Hematopoietic multipotent progenitor cell treated with erythropoietin and hydrocortisone succinate and interleukin-3 and kit ligand, for 6 days (in vitro differentiated cells): ENCODE data around the gene PRSS23.
"Not testable (repeated sequence)": the region's sequence is repeated elsewhere in the genome, so short reads cannot be mapped to it uniquely, and the experiment has no call there.

Source experiments
- DNase-seq: peaks from one replicate; pipeline ENCODE4 v3.0.0-alpha.2; 2015

PRSS23 gene, protein sequence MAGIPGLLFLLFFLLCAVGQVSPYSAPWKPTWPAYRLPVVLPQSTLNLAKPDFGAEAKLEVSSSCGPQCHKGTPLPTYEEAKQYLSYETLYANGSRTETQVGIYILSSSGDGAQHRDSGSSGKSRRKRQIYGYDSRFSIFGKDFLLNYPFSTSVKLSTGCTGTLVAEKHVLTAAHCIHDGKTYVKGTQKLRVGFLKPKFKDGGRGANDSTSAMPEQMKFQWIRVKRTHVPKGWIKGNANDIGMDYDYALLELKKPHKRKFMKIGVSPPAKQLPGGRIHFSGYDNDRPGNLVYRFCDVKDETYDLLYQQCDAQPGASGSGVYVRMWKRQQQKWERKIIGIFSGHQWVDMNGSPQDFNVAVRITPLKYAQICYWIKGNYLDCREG

GRCh38 chr11:86800076-86800959 lies at the start of gene PRSS23:
Gene PRSS23, plus strand, starts transcription at chr11:86800542. Its CDS starts 7,102 bp downstream, at chr11:86807644.
- peak; percentile 69 for DNase-seq

DNA sequence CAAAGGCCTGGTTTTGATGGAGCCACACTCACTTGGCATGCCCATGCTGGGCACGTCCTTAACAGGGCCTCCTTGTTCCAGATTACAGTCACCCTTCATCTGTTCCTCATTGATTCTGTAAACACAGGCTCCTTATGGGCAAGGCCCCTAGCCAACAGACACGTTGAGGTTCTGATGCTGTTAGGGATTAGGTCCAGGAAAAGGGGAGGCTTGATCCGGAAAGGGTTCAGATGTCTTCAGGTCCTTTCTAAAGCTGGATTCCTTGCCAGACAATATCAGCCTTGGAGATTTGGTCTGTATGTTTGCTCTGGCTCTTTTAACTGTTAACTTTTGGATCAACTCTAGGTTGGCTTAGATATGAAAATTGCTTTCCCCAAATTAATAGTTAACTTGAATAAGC lies 46.9 kb upstream of the PRSS23 start:
- DNase-seq = no peak

DNA sequence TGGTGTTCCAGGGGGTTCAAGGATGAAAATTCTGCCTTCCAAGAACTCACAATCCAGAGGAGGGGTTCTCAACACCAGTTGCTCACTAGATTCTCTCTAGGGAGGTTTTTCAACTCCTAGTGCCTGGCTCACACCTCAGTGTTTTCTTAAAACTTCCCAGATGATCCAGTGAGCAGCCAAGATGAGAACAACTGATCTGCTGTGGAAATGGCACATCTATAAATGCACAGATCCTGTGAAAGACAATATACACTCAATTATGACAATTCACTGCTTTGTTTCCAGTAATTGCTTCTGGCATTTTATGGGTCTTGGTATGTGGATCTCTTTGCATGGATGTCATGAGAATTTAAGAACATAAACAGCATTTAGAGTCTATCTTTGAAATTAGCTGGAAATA lies 45.2 kb upstream of the PRSS23 start:
- DNase-seq = no peak

GRCh38 chr11:86758171-86758570 lies 42.2 kb upstream of the PRSS23 start:
- no peak for DNase-seq

DNA sequence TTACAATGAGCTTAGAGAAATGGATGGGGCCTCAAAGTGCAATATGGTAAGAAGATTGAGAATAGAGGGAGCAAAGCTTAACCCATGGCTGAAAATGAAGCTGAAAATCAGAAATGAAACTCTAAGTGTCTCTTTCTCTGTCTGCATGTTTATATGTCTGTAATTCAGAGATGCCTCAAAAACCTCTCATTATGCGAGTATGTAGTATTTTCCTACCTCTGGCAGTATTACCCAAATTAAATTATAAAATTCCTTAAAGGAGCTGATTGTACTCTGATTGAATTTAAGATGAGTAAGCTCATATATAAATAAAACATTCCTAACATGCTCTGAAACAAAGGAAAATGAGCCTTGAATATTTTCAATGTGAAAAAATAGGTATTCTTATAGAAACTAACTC lies 39.8 kb upstream of the PRSS23 start:
- no peak for DNase-seq

GRCh38 chr11:86761978-86762377 lies 38.4 kb upstream of the PRSS23 start:
- DNase-seq = peak; percentile 41

DNA sequence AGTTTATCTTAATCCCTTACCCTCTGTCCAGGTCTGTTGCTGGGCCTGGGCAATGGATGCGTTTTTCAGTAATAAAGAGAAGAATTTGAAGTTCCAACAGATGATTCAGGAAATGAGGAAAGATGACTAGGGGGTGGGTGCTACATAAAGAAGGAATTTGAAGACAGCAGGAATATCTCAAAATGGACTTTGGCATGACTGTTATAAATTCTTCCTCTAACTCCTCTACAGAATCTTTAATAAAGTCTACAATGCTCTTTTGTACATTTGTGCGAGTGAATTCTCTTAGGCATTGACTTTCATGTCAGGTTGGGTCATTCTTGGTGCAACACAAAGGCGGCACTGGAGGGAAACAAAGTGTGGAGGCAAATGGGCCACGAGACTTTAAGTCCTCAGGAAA lies 35.1 kb upstream of the PRSS23 start:
- no peak for DNase-seq

DNA sequence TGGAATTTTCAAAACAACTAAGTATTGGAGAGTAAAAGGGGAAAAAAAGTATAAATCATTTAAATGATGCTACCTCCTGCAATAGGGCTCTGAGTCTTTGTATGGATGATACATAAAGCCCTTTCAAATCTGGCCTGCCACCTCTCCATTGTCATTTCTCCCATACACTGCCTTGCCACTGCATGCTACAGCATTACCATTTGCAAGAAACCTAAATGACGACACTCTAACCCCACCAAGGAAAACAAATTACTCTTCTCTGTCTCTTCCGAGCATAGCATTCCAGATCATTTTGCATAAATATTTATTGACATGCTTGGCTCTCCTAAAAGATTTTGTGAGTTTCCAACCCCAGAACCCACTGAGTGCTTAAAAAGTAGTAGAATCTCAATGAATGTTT lies 34.5 kb upstream of the PRSS23 start:
- no peak for DNase-seq

DNA sequence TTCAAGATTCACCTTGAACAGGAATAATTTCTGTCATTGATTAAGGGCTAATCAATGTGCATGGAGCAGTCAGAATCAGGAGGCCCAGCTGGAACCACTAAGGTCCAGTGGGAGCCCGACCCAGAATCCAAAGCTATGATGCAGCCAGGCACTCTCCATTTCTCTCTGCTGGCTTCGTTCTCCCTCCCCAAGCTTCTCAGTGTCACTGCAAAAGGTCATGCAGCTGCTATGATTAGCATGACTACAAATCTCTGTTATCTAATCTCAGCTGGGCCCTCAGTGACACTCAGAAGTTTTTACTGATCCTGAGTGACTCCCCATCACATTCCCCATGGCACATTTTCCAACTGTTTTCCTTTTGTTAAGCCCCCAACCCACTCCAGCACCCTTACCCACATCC lies 31.1 kb upstream of the PRSS23 start:
- no peak for DNase-seq

DNA sequence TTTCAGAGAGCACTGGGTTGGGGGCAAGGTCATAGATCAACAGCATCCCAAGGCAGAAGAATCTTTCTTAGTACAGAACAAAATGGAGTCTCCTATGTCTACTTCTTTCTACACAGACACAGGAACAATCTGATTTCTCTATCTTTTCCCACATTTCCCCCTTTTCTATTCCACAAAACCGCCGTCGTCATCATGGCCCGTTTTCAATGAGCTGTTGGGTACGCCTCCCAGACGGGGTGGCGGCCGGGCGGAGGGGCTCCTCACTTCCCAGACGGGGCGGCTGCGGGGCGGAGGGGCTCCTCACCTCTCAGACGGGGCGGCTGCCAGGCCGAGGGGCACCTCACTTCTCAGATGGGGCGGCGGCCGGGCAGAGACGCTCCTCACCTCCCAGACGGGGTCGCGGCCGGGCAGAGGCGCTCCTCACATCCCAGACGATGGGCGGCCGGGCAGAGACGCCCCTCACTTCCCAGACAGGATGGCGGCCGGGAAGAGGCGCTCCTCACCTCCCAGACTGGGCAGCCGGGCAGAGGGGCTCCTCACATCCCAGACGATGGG lies 29.8 kb upstream of the PRSS23 start:
- DNase-seq = not testable (repeated sequence)

- DNase-seq = no peak
These were observed 27.3 kb upstream of the PRSS23 start for GRCh38 chr11:86772999-86773398.

GRCh38 chr11:86773513-86774252 lies 26.7 kb upstream of the PRSS23 start:
- DNase-seq = no peak

DNA sequence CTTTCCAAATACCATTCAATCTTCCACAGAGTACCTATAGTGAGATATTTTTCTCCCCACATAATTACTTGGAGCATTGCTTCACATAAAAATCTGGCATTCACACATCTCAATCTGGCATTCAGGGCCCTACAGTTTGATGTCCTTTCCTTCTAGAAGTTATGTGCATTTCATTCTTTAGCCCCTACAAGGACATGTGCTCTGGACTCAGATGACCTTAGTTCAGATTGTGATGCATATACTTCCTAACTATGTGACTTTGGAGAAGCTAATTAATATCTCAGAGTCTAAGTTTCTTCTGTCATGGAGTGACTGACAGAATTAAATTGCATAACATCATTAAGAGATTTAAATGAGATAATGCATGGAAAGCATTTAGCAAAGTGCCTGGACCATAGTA lies 25.9 kb upstream of the PRSS23 start:
- no peak for DNase-seq

DNA sequence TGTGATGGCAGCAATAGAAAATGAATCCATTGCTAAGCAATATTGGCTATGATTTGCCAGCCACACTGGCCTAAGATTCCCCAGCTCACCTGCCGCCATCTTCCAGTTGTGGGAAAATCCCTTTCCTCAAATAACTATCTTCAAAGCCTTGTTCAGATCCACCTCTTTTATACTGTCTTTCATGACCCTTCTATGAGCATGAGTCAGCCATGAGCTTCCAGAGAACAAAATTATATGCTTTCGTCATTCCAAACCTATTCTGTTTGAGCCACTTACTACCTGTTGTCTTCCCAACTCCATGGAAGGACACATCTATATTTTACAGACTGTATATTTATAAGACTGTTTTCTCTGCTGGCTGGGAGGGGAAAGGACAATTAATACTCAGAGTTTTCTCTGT lies 25.0 kb upstream of the PRSS23 start:
- no peak for DNase-seq

DNA sequence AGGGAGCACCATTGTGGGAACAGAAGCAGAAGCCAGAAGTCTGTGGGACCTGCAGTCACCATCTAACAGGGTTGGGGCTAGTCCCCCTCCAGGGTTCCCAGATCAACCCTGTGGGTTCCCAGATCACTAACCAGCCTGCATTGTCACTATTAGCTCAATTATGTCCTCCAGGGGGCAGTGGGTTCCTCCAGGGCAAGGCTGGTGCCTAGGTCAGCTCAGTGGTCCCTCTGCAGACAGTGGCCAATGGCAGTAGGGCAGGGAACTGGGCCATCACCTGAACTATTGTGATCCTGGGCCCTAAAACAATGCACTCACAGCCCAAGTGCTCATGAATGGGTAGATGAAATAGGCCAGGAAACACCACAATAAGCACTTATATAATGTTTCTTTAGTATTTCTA lies 18.8 kb upstream of the PRSS23 start:
- peak; percentile 35 for DNase-seq

GRCh38 chr11:86782742-86783141 lies 17.6 kb upstream of the PRSS23 start:
- DNase-seq = no peak

DNA sequence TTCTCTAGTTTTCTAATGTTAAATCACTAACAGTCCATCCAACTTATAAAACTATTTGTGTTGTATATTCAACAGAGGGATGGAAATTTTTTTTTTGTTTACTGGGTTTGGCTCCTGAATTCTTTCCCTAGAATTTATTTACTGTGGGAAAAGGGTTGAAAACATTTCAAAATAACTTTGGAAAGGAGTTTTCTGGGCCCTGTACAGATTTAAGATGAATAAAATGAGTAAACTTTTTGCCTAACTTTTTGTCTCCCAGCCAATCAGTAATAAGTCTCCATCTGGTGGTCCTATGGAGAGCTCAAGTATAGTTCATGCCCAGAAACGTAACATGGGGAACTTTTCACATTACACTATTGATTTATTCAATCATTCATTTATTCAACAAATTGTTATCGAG lies 16.7 kb upstream of the PRSS23 start:
- no peak for DNase-seq

GRCh38 chr11:86784241-86784681 lies 16.1 kb upstream of the PRSS23 start:
- no peak for DNase-seq

- DNase-seq = no peak
These were observed 14.8 kb upstream of the PRSS23 start for GRCh38 chr11:86785576-86785975.

- DNase-seq = no peak
These were observed 13.3 kb upstream of the PRSS23 start for GRCh38 chr11:86787018-86787536.

- DNase-seq = no peak
These were observed 12.7 kb upstream of the PRSS23 start for GRCh38 chr11:86787656-86788055.

- DNase-seq = peak; percentile 30
These were observed 10.1 kb upstream of the PRSS23 start for GRCh38 chr11:86790195-86790725.
